Right hindlimb (tissue), 1 donor: Measurements from ENCODE around the gene SLC2A1.
A peak's percentile ranks its signal among the peaks of the same experiment; 100 is the strongest.
"Not testable (repeated sequence)": the region's sequence is repeated elsewhere in the genome, so short reads cannot be mapped to it uniquely, and the experiment has no call there.

Experiments used
- DNase-seq: peaks from one replicate; pipeline ENCODE4 v3.0.0-alpha.2; 2018

The SLC2A1 gene

GRCh38 chr1:42927274-42927841 is 31.3 kb downstream of the SLC2A1 start:
- DNase-seq: no peak

- DNase-seq: no peak
Measured at GRCh38 chr1:42926879-42927242, 31.8 kb downstream of the SLC2A1 start.

GRCh38 chr1:42926235-42926878 is 32.3 kb downstream of the SLC2A1 start:
- DNase-seq: no peak

- DNase-seq: no peak
Measured at GRCh38 chr1:42924851-42925760, 33.6 kb downstream of the SLC2A1 start.

GRCh38 chr1:42924082-42924850 is 34.4 kb downstream of the SLC2A1 start:
- peak; percentile 96 for DNase-seq

GRCh38 chr1:42923367-42924081 is 35.1 kb downstream of the SLC2A1 start:
- no peak for DNase-seq

GRCh38 chr1:42922687-42923366 is 35.8 kb downstream of the SLC2A1 start:
- no peak for DNase-seq

- no peak for DNase-seq
Measured at GRCh38 chr1:42921769-42922168, 36.9 kb downstream of the SLC2A1 start.

GRCh38 chr1:42919651-42920050 is 39.0 kb downstream of the SLC2A1 start:
- DNase-seq: not testable (repeated sequence)

GRCh38 chr1:42917241-42917495 is 41.5 kb downstream of the SLC2A1 start:
- no peak for DNase-seq

GRCh38 chr1:42915456-42915855 is 43.2 kb downstream of the SLC2A1 start:
- DNase-seq: no peak

GRCh38 chr1:42914092-42914627 is 44.5 kb downstream of the SLC2A1 start:
- DNase-seq: no peak

GRCh38 chr1:42913426-42914091 is 45.1 kb downstream of the SLC2A1 start:
- peak; percentile 58 for DNase-seq

- DNase-seq: no peak
Measured at GRCh38 chr1:42910985-42911384, 47.7 kb downstream of the SLC2A1 start.

GRCh38 chr1:42908046-42908445 is 50.6 kb downstream of the SLC2A1 start:
- no peak for DNase-seq

- no peak for DNase-seq
Measured at GRCh38 chr1:42904434-42904833, 54.2 kb downstream of the SLC2A1 start.

GRCh38 chr1:42899960-42900359 is 58.7 kb downstream of the SLC2A1 start:
- DNase-seq: not testable (repeated sequence)

GRCh38 chr1:42891465-42892138 is 67.1 kb downstream of the SLC2A1 start:
- no peak for DNase-seq

- DNase-seq: no peak
Measured at GRCh38 chr1:42889264-42889663, 69.4 kb downstream of the SLC2A1 start.

- DNase-seq: no peak
Measured at GRCh38 chr1:42888013-42888633, 70.5 kb downstream of the SLC2A1 start.
